NCI-H226 (cell line): ENCODE data around the gene SCUBE1.

ENCODE experiments used
- DNase-seq: peaks from one replicate; pipeline ENCODE4 v3.0.0-alpha.2; 2015

SCUBE1 gene

DNA sequence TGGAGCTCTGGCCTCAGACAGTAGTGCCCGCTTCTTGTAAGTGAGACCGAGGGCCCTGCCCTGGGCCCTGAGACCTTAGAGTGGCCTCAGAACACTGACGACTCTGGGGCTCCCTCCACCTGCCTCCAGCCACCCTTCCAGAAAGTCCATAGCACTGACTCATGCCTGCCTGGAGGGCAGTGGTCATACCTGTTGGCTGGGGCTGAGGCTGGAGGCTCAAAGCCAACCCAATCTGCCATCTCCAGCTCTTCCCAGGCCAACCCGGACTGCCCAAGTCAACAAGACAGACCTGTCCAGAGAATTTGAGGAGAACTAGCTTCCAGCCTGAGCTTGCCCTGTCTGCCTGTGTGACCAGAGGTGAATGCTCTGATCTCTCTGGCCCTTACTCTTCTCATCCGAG lies 89.3 kb downstream of the SCUBE1 start:
- no peak for DNase-seq

DNA sequence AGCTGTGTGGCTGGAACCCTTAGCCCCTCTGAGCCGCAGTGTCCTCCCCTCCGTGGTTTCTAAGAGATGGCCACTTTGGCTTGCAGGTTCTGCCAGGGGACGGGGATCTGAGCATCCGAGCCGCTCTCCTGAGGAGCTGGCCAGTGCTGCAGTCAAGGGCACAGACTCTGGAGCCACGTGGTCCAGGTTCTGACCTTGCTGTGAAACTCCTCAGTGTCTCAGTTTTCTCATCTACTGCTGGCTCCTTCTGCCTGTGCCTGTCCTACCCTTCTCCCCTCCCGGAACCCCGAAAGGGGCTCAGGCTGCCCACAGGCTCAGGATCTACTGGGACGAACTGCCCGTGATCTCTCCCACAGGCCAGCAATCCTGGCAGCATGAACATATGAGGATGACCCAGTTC lies 90.9 kb downstream of the SCUBE1 start:
- no peak for DNase-seq

DNA sequence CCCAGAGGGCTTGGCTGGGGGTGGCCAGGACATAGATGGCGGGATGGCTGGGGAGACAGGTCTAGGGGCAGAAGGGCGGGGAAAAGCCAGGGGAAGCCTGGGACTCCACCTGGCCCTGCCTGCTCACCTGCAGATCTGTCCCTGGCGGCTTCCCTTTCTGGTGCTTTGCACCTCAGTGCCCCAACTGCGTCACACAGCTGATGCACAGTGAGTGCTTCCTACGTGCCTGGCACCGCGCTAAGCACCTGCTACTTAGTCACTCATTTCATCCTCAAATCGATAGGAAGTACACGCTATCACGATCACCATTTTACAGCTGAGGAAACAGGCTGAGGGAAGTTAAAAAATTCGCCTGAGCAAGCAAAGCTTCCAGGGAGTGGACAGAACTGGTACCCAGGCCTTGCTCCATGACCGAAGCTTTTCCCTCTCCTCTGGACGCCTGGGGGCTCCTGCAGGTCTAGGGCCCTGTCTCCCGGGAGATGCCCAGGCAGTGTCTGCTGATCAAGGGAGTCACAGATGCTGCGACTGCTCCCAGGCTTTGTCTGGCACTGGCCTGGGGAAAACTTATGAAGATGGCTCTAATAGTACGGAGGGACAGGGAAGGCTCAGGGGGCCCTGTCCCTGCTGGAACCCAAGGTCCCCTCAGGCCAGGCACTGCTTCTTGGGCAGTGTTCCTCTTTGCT lies 93.2 kb downstream of the SCUBE1 start:
- DNase-seq = no peak

DNA sequence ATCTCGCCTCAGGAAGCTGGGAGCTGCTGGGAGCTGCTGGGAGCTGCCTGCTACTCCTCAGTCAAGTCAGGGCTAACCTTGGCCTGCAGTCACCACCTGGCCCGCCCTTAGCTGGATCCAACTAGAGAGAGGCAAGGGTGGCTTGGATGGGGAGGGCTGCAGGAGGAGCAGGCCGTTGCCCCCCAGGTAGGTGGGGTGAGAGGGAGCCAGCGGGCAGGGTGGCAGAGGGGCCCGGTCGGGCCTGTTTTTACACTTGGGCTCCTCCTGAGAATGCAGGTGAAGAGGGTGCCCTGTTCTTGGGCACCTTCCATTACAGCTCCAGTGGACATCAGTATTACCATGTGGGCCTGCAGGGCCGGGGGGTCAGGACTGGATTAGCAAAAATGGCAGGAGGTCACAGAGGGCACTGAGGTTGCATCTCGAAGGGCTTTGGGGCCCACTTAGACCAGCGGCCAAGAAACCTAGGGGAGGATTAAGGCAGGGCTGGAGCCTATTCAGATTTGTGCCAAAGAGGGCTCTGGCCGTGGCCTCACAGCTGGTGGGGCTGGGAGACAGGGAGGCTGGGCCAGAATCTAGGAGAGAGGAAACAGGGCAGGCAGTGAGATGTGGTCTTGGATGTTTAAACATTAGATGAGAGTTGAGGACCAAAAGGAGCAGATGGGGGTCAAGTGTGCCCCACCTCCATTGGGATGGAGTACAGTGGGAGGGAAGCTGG lies 95.5 kb downstream of the SCUBE1 start:
- no peak for DNase-seq

DNA sequence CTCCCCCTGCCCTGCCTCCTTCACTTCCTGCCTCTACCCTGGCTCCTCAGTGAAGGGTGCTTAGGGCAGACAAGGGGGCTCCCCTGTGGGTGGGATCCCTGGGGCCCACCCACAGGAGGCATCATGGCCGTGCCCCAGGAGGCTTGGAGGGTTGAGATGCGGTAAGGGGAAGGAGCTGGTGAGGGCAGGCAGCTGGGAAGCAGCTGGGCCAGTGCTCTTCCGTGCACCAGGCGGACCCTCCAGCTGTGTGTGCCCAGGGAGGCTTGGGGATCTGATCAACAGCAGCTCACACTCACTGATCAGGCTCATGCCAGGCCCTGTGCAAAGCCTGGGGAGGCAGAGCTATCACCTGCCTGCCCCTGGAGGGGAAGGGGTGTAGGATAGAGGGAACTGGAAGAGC lies 97.0 kb downstream of the SCUBE1 start:
- DNase-seq = no peak

DNA sequence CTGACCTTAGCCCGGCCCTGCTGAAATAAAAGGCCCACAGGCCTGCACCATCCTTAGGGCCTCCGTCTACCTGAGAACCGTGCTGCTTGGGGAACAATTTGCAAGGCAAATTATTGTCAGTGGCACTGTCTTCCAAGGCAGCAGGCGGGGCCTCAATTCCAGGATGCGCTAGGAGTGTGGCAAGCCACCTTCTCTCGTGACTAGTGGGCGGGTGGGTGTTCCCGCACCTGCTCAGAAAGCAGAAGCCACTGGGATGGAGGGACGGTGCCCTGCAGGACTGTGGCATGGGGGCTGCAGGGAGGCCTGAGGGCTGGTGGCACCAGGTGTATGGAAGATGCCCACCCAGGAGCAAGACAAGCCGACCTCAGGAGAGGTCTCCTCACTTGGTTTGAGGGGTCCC lies 97.5 kb downstream of the SCUBE1 start:
- no peak for DNase-seq

DNA sequence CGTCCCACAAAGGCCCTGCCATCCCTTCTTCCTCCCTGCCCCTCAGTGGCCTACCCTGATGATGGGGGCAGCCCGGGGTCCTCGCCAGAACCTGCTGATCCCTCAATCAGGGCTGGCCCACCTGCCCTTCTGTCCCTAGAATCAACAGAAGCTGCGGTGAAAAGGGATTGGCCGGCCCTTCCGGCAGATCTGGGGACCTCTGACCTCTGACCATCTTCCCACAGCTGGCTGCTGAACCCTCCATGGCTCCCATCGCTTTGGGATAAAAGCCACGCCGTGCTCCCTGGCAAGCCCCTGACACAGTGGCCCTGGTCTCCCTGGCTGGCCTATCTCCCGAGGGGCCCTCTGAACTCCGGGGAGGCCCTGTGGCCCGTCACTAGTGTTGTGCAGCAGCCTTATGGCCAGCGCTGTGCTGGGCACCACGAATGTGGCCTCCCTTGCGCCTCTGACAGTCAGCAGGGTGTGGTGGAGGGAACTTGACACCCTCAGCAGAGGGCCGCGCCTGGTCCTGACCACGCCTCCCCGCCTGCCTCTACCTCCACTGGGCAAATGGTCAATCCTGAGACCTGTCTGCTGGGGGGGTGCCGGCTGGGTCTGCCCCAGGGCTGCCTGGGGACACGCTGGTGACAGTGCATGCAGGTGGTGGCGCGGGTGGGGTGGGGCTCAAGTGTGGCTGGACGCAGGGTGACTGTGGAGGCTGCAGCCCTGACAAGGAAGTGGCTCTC lies 98.2 kb downstream of the SCUBE1 start:
- no peak for DNase-seq

DNA sequence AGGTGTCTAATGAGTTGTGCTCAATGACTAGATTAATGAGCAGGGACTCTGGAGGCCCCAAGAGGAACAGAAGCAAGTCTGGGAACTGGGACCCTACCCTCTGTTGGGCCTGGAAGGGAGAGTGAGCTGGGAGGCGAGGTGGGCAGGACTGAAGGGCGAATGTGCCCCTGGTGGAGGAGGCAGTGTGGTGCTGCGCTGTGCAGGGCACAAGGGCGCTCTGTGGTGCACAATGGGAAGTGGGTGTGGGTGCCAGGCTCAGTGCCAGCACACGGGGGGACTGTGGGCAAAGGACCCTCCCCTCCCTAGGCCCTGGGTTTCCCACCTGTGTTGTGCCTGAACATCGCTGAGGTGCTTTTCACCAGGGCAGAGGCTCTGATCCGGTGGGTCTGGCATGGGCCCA lies 98.8 kb downstream of the SCUBE1 start:
- no peak for DNase-seq

DNA sequence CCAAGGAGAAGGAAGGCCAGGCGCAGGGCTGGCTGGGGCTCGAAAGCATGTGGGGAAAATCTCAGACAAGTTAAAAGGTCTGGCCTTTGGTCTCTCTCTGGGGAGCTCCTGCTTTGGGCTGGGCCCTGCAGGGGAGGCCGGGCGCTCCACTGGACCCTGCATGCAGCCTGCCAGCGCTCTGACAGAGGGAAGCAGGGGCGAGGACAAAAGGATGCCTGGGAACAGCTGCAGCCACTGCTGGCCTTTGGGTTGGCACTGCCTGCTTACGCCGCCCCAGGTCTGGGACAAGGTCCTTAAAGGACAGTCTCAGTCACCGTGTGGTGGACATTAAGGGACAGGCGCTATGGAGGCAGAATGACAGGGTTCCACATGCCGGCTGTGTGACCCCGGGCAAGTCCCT lies 99.8 kb downstream of the SCUBE1 start:
- DNase-seq = no peak

DNA sequence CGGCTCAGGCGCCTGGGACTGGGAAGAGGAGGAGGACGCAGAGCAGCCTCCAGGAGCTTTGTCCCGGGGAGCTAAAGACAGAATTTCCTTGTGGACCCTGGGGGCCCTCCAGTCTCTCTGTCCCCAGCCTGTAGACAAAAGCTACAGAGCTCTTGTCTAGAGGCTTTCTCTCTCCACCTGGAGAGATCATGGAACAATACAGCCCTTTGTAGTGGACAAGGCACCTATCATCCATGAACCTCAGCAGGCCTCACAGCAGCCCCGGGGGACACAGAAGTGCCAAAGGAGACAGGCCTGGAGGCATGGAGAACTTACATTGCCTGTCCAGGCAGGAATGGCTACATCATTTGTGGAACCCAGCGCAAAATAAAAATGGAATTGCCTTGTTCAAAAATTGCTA lies 100.5 kb downstream of the SCUBE1 start:
- DNase-seq = no peak

DNA sequence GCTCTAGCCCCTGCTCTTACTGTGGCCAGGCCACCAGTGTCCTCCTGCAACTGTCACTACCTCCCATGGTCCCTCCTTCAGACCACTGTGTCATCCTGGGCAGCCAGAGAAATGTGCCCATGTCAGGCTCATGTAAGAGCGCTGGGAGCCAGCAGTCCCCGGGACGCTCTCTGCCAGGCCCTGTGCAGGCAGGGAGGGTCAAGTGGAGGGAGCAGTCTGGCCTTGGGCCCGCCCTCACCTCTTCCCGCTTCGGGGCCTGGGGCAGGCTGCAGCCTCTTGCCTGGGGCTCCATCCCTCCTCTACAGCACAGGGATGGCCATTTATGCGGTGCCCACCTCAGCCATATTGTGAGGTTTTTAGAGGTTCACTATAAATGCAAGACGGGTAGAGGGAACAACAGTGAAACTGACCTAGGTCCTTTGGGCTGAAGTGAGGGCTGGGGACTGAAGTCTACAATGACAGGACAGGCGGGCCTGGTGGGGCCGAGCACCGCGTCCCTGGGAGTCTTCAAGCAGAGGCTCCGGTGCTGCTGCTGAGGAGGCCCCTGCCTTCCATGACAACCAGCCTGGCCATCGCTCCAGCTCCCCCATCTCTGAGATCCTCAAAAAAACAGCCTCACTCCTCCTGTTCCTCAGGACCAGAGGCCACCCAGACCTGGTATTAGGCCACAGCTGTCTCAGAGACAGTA lies 101.3 kb downstream of the SCUBE1 start:
- DNase-seq = no peak

DNA sequence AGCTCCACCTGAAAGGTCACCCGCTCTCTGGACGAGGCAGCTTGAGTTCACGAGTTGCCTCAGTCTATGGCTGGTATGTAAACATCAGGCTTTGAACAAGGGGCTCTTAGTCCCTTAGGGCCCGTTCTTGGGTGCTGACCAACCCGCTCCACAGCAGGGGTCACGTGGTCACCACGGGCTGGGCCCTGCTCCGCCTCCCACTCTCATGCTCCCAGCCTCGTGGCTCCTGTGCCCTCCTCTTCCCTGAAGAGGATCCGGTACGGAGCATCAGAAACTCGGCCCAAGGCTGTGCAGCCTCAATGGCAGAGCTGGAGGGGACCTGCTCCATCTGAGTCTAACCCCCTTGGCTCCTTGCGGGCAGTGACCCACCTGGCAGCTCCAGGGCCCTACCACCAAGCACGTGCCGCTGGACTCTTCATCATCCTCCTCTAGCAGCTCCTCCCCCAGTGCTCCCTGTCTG lies 102.0 kb downstream of the SCUBE1 start:
- DNase-seq = no peak

DNA sequence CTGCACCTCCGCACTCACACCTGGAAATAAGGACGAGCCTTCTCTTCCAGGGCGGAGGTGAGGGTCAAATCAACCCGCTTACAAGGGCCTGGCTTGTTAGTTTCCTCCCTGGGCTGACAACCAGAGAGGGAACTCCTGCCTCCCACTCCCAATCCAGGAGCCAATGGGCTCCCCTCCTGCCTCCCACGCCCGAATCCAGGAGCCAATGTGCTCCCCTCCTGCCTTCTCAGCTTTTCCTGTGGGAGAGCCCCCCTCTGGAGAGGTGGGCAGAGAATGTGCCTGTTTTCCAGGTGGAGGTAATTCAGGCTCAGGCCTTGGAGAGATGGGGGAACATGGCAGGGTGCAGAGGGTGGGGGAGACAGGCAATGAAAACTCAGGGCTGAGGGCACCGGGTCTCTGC lies 102.6 kb downstream of the SCUBE1 start:
- no peak for DNase-seq

DNA sequence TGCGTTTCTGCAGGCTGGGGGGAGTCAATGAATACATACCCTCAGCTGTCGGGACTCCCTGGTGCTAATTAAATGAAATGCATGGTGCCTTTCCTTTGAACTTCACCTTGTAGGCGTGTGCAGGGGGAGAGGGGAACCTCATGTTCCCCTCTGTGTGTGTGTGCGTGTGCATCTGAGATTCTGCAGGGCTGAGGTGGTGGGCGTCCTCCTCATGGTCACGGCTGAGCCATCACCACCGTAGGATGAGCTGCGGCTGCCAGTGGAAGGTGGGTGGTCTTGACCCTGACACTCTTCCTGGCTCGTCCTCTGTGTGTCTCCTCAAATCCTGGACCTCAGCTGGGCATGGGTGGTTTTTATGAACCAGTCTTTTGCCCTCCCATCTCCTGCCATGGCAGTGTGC lies 103.2 kb downstream of the SCUBE1 start:
- DNase-seq = no peak

DNA sequence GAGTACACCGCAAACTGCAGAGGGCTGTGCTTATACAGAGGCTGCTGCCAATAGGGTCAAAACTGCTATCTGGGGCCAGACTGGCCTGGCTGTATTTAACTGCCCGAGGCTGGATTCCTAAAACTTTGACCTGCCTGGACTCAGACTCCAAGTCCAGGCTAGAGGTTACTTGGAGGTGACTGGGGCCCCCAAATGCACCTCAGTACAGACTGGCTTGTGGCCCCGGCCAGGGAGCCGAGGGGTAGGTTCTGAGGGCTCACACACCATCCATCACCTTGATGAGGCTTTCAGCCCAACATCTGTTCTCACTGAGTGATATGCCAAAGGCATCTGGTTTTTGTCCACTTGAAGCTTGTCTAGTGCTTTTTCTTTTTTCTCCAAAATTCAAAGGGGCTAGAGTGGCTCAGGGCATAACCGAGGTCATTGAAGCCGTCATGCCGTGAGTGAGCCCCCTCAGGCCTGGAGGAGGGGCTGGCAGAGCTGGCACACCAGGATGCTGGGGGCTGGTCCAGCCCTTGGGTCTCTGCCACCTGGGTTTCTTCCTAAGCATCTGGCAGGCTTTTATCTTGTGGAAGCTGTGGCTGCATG lies 103.9 kb downstream of the SCUBE1 start:
- no peak for DNase-seq

DNA sequence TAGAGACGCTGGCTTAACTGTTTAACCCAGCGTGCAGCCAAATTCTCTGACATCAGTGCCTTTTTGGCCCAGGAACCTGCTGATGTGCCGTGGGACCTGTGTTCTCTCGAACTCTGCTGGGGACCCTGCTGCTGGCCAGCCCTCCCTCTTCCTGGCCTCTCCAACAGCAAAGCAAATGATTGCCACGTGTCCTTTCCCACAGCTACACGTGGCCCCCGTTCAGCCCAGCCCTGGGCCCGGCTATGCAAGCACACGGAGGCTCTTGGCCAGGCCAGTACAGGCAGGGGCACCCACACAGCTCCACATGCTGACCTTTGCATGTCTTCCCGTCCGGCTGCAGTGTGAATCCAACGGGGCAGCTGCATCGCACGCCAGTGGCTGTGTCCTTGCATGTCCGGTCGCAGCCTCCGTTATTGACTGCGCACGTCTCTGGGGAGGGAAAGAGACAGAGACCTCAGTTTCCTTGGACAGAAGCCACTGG lies 104.6 kb downstream of the SCUBE1 start:
- DNase-seq = no peak

DNA sequence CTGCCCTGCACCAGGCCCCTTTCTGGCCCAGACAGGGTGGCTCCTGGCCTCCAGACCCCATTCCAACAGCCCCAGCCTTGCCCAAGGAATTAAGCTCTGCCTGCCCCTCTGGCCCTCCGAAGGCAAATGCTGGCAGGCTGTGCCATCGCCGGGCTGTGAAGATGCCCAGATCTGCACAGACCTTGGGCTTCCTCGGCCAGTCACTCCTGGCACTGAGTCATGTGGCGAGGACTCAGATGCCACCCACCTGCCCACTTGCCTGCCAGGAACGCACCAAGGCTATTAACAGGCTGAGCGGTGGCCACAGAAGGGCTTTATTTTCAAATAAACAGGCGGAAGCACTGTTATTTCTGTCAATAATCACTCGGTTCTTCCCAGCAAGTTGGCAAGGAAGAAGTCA lies 105.9 kb downstream of the SCUBE1 start:
- DNase-seq = no peak

DNA sequence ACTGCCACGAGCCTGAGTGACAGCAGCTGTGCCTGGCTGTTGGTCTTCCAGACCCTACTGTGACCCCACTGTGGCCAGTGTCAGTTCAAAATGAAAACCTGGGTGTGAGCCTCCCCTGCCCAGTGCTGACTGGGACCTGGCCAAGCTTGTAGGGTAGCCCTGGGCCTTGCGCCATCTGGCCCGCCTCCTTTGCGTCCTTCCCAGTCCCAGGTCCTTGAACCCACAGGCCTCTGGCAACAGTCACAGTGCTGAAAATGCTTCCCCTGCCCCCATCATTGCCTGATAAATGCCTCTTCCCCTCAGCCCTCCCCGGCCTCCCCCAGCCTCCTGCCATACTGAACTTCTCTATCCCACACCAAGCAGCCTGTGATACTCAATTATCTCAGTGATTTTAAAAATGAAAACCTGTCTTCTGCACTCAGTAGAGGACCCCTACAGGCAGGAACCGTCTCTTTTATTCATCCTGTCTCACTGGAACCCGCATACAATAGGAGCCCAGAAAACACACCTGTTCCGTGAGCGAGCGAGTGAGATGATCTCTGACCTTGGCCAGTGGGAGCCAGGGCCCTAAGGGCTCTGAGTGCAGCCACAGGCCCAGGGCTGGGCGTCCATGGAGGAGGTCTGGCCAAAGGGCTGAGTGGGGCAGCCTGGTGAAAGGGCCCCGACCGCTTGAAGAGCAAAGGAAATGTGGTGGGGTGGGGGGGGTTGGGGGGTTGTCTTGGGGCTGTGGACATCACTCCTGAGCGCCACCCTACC lies 106.6 kb downstream of the SCUBE1 start:
- DNase-seq = no peak

DNA sequence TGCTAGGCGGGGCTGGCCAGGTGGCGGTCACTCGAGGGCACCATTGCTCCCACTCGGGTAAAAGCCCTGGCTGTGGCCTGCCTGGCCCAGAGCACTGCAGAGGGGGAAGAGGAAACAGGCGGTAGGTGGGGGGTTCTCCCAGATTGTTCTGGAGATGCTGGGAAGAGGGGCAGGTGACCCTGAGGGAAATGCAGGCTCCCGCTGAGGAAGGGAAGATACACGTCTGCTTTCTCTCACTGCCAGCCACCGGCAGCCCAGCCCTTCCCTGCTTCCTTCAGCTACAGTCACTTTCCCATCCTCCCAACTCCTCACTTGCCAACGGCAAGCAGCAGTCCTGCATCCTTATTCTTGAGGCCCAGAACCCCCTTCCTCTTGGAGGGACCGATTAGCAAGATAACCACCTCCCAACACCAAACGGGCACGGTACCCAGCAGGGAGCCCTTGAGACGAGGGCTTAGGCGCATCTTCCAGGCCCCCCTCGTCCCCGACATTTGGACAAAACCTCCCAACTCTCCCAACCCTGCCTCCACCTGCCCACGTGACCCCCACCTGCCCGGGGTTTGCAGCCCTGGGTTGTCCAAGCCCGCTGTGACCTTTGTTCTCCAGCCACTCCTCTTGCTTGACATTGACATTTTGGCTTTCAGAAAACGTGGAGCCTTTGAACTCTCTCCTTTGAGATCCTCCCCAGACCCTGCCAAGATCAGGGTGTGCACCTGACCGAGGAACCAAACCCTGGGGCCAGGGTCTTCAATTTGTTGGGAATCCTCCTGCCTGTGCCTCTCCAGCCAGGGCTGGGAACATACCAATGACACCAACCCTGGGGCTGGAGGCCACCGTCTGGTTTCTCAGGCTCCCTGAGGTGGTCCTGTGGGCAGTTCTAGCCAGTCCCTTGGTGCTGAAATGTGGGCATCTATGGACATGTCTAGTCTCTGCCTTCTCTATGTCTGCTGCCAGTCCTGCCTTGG lies 107.4 kb downstream of the SCUBE1 start:
- no peak for DNase-seq

DNA sequence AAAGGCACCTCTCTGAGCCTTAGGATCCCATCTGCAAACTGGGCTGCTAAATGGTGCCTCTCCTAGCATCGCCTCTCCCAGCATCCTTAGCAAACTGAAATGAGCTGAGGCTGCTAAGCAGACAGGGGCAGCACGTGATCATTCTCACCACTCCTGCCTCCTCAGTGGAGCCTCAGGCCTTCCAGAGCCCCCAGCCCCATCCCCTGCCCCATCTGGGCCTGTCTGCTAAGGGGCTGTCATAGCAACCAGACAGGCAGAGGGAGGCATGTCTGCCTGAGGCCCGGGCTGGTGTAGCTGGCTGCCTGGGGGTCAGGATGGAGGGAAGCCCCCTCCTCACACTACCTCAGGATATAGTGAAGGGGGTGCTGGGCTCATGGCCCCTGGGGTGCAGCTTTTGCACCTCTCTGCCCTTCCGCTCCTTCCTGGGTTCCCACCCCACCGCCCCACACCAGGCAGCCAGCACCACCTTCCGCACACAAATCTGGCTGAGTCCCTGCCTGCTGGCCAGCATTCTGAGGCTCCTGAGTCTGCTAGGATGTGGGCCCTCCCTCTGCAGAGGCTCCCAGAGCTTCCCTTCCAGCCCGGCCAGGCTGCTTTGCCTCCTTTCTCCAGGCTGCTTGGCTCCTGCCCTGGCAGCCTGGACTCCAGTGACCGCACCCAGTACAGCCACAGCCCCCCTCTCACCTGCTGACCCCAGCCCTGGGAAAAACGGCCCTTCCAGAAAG lies 108.7 kb downstream of the SCUBE1 start:
- DNase-seq = no peak
